NCI-H2196 (cell line): ENCODE results near the gene C2orf68.
"Not testable (repeated sequence)": the region's sequence is repeated elsewhere in the genome, so short reads cannot be mapped to it uniquely, and the experiment has no call there.

Source experiments
- DNase-seq: peaks from one replicate; lab custom pipeline; 2025; ENCODE audit not compliant: unreplicated experiment; lab: John Stamatoyannopoulos, UW

C2orf68 gene

GRCh38 chr2:85635011-85635410, 23.1 kb upstream of the C2orf68 start:
- DNase-seq: no peak

- DNase-seq: no peak
These were observed 19.4 kb upstream of the C2orf68 start for GRCh38 chr2:85631316-85631715.

- DNase-seq: no peak
These were observed 16.8 kb upstream of the C2orf68 start for GRCh38 chr2:85628658-85629057.

- no peak for DNase-seq
These were observed 12.1 kb upstream of the C2orf68 start for GRCh38 chr2:85623991-85624390.

GRCh38 chr2:85621338-85621737, 9.5 kb upstream of the C2orf68 start:
- DNase-seq: no peak

GRCh38 chr2:85619617-85620016, 7.8 kb upstream of the C2orf68 start:
- no peak for DNase-seq

- DNase-seq: not testable (repeated sequence)
These were observed 5.9 kb upstream of the C2orf68 start for GRCh38 chr2:85617723-85618122.

GRCh38 chr2:85615413-85615728, 3.5 kb upstream of the C2orf68 start:
- no peak for DNase-seq

GRCh38 chr2:85614757-85615156, 2.9 kb upstream of the C2orf68 start:
- not testable (repeated sequence) for DNase-seq

- DNase-seq: no peak
These were observed 2.0 kb upstream of the C2orf68 start for GRCh38 chr2:85613717-85614515.

GRCh38 chr2:85611217-85611704, 605 bp downstream of the C2orf68 start:
- DNase-seq: no peak

- no peak for DNase-seq
These were observed 4.3 kb downstream of the C2orf68 start for GRCh38 chr2:85607268-85608215.

GRCh38 chr2:85606116-85606455, 5.8 kb downstream of the C2orf68 start:
- DNase-seq: no peak

- DNase-seq: no peak
These were observed 6.3 kb downstream of the C2orf68 start for GRCh38 chr2:85605406-85606115.

- no peak for DNase-seq
These were observed 7.1 kb downstream of the C2orf68 start for GRCh38 chr2:85604568-85605339.

GRCh38 chr2:85604133-85604444, 7.8 kb downstream of the C2orf68 start:
- not testable (repeated sequence) for DNase-seq

- peak; percentile 74 for DNase-seq
These were observed 9.2 kb downstream of the C2orf68 start, which contains the start of gene TMEM150A for GRCh38 chr2:85602476-85603234. Gene TMEM150A, minus strand, starts transcription at chr2:85602698. Its CDS starts 750 bp downstream, at chr2:85601948.

GRCh38 chr2:85601771-85602475, 9.9 kb downstream of the C2orf68 start:
- no peak for DNase-seq
